ENCODE measurements around the gene RANBP17.

The RANBP17 gene

GRCh38 chr5:171205375-171205774 lies 343.6 kb downstream of the RANBP17 start:
- Mint-ChIP-seq H3K9me3 (no peaks in the 10 kb centered on the region), H3K36me3 (ENCODE audit: low read depth) (no peaks in the 10 kb centered on the region), H3K4me3 (no peak overlapping the region), H3K4me1 (ENCODE audit: low read depth) (no peaks in the 10 kb centered on the region), H3K27me3 (ENCODE audit: low read depth) (peaks cover 7% of the 10 kb centered on the region), H3K27ac (no peak overlapping the region)

DNA sequence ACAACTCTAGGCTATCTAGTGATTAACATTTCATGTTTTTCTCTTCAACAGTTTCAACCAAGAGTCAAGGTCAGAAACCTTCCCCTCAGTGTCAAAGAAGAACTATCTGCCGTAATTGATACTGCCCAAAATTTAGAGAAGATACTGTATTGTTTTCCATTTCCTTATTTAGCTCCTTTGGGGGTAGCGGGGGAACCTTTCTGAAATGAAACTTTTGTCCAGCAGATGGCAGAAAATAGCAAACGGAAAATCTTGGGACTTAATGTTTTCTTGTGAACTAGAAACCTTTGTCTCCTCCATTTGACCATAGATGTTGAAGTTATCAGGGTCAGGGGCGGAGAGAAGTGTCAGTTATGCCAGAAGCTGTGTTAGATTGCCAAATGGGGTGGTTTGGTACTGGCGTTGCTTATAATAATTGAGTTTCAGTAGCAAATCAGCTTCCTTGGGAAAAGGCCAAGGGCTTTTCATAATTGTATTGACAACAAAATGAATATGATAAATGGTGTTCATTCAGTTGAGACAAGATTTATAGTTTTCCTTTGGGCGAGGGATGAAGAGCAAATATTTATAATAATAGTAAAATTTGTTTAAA lies 345.5 kb downstream of the RANBP17 start:
- Mint-ChIP-seq H3K27me3 (ENCODE audit: low read depth) (peaks cover 7% of the 10 kb centered on the region), H3K4me1 (ENCODE audit: low read depth) (no peaks in the 10 kb centered on the region), H3K9me3 (no peaks in the 10 kb centered on the region), H3K36me3 (ENCODE audit: low read depth) (no peaks in the 10 kb centered on the region), H3K27ac (no peak overlapping the region), H3K4me3 (no peak overlapping the region)

- Mint-ChIP-seq H3K27ac (no peak overlapping the region), H3K9me3 (no peaks in the 10 kb centered on the region), H3K4me1 (ENCODE audit: low read depth) (no peaks in the 10 kb centered on the region), H3K4me3 (no peak overlapping the region), H3K27me3 (ENCODE audit: low read depth) (peaks cover 4% of the 10 kb centered on the region), H3K36me3 (ENCODE audit: low read depth) (no peaks in the 10 kb centered on the region)
These were observed 360.1 kb downstream of the RANBP17 start for GRCh38 chr5:171221916-171222315.

DNA sequence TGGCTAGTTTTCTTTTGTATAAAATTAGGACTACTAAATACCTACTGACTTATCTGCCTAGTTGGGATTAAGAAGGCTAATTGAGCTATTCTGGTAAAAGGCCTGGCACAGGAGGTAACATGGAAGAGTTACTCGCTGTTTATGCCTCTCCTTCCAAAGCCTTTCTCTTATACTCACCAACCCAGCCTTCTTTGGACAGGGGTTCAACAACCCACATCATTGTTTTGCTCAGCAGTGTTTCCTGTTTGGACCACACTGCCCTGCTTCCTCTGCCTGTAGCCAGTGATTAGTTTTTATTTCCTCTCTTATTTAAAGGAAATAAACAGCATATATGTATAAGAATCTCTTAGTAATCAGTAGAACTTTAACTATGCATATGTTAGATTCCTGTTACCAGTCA lies 362.1 kb downstream of the RANBP17 start:
- H3K27ac Mint-ChIP-seq, result no peak overlapping the region
- H3K4me3 Mint-ChIP-seq, result no peak overlapping the region

GRCh38 chr5:171226096-171226754 lies 364.4 kb downstream of the RANBP17 start:
- H3K4me3 Mint-ChIP-seq, result no peak overlapping the region
- no peaks in the 10 kb centered on the region for H3K36me3 Mint-ChIP-seq (ENCODE audit: low read depth)
- H3K4me1 Mint-ChIP-seq (ENCODE audit: low read depth), result no peaks in the 10 kb centered on the region
- no peaks in the 10 kb centered on the region for H3K9me3 Mint-ChIP-seq
- H3K27me3 Mint-ChIP-seq (ENCODE audit: low read depth), result peaks cover 4% of the 10 kb centered on the region
- no peak overlapping the region for H3K27ac Mint-ChIP-seq

More for the DNA sequence above, 362.1 kb downstream of the RANBP17 start:
- no peaks in the 10 kb centered on the region for H3K36me3 Mint-ChIP-seq (ENCODE audit: low read depth)
- H3K4me1 Mint-ChIP-seq (ENCODE audit: low read depth), result no peaks in the 10 kb centered on the region
- H3K9me3 Mint-ChIP-seq, result no peaks in the 10 kb centered on the region
- H3K27me3 Mint-ChIP-seq (ENCODE audit: low read depth), result peaks cover 4% of the 10 kb centered on the region

DNA sequence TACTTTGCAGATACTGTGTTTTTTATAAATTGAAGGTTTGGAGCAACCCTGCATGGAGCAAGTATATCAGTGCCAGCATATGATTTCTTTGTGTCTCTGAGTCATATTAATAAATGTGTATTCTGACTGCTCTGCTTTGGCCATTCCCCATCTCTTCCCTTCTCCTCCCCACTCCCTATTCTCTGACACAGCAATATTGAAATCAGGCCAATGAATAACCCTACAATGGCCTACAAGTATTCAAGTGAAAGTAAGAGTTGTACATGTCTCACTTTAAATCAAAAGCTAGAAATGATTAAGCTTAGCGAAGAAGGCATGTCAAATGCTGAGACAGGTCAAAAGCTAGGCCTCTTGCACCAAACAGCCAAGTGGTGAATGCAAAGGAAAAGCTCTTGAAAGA lies 365.0 kb downstream of the RANBP17 start:
- no peak overlapping the region for H3K4me3 Mint-ChIP-seq
- H3K27ac Mint-ChIP-seq, result no peak overlapping the region
- no peaks in the 10 kb centered on the region for H3K9me3 Mint-ChIP-seq
- H3K27me3 Mint-ChIP-seq (ENCODE audit: low read depth), result peaks cover 1% of the 10 kb centered on the region
- no peaks in the 10 kb centered on the region for H3K4me1 Mint-ChIP-seq (ENCODE audit: low read depth)
- no peaks in the 10 kb centered on the region for H3K36me3 Mint-ChIP-seq (ENCODE audit: low read depth)

GRCh38 chr5:171236651-171237050 lies 374.8 kb downstream of the RANBP17 start:
- H3K36me3 Mint-ChIP-seq (ENCODE audit: low read depth), result no peaks in the 10 kb centered on the region
- H3K9me3 Mint-ChIP-seq, result no peaks in the 10 kb centered on the region
- no peak overlapping the region for H3K4me3 Mint-ChIP-seq
- H3K27ac Mint-ChIP-seq, result no peak overlapping the region
- peaks cover 14% of the 10 kb centered on the region for H3K27me3 Mint-ChIP-seq (ENCODE audit: low read depth)
- no peaks in the 10 kb centered on the region for H3K4me1 Mint-ChIP-seq (ENCODE audit: low read depth)

- Mint-ChIP-seq H3K36me3 (ENCODE audit: low read depth) (no peaks in the 10 kb centered on the region), H3K27me3 (ENCODE audit: low read depth) (peaks cover 18% of the 10 kb centered on the region), H3K4me3 (no peak overlapping the region), H3K4me1 (ENCODE audit: low read depth) (no peaks in the 10 kb centered on the region), H3K27ac (no peak overlapping the region), H3K9me3 (no peaks in the 10 kb centered on the region)
These were observed 380.7 kb downstream of the RANBP17 start for GRCh38 chr5:171242521-171242920.

DNA sequence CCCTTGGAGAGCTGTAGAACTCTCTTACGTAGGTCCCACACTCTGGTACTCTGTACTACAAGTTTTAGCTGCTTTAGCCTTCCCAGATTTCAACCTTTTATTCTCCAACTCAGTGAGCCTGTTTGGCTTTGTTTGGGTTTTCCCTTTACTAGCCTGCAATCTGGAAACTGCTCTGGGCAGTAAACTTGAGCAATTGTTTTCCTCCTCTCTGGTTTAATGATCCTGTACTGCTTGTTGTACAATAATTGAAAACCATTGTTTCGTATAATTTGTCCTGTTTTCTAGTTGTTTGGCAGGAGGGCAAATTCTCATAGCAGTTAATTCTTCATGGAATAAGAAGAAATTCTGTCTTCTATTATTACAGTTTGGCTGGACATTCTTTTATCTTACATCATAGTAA lies 384.4 kb downstream of the RANBP17 start:
- no peak overlapping the region for H3K4me3 Mint-ChIP-seq
- peaks cover 21% of the 10 kb centered on the region for H3K9me3 Mint-ChIP-seq

DNA sequence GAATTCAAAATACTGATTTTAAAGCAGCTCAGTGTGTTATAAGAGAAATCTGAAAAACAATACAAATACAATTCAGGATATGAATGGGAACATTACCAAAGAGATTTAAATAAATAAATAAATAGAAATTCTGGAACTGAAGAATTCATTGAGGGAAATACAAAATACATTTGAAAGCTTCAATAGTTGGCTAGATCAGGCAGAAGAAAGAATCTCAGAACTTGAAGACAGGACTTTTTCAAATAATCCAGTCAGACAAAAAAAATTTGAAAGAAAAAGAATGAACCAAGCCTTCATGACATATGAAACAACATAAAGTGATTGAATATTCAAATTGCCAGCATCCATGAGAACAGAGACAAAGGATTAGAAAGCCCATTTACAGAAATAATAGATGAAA lies 387.6 kb downstream of the RANBP17 start:
- no peak overlapping the region for H3K27ac Mint-ChIP-seq
- H3K4me1 Mint-ChIP-seq (ENCODE audit: low read depth), result no peaks in the 10 kb centered on the region
- no peaks in the 10 kb centered on the region for H3K27me3 Mint-ChIP-seq (ENCODE audit: low read depth)
- no peak overlapping the region for H3K4me3 Mint-ChIP-seq
- no peaks in the 10 kb centered on the region for H3K36me3 Mint-ChIP-seq (ENCODE audit: low read depth)
- H3K9me3 Mint-ChIP-seq, result peaks cover 21% of the 10 kb centered on the region

More for the DNA sequence above, 384.4 kb downstream of the RANBP17 start:
- Mint-ChIP-seq H3K27ac (no peak overlapping the region), H3K27me3 (ENCODE audit: low read depth) (peaks cover 6% of the 10 kb centered on the region), H3K4me1 (ENCODE audit: low read depth) (no peaks in the 10 kb centered on the region), H3K36me3 (ENCODE audit: low read depth) (no peaks in the 10 kb centered on the region)

DNA sequence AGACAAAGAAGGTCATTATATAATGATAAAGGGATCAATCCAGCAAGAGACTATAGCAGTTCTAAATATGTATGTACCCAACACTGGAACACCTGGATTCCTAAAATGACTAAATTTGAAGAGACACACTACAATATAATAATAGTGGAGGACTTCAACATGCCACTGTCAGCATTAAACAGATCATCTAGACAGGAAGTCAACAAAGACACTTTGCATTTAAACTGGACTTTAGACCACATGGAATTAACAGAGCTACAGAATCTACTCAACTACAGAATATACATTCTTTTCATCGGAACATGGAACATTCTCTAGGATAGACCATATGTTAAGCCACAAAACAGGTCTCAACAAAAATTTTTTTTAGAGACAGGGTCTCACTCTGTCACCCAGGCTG lies 388.9 kb downstream of the RANBP17 start:
- no peaks in the 10 kb centered on the region for H3K27me3 Mint-ChIP-seq (ENCODE audit: low read depth)
- H3K4me3 Mint-ChIP-seq, result no peak overlapping the region
- H3K36me3 Mint-ChIP-seq (ENCODE audit: low read depth), result no peaks in the 10 kb centered on the region
- peaks cover 21% of the 10 kb centered on the region for H3K9me3 Mint-ChIP-seq
- no peak overlapping the region for H3K27ac Mint-ChIP-seq
- no peaks in the 10 kb centered on the region for H3K4me1 Mint-ChIP-seq (ENCODE audit: low read depth)

- Mint-ChIP-seq H3K36me3 (ENCODE audit: low read depth) (no peaks in the 10 kb centered on the region), H3K4me1 (ENCODE audit: low read depth) (no peaks in the 10 kb centered on the region), H3K27ac (no peak overlapping the region), H3K9me3 (peaks cover 21% of the 10 kb centered on the region), H3K27me3 (ENCODE audit: low read depth) (no peaks in the 10 kb centered on the region), H3K4me3 (no peak overlapping the region)
These were observed 389.7 kb downstream of the RANBP17 start for GRCh38 chr5:171251519-171251918.

DNA sequence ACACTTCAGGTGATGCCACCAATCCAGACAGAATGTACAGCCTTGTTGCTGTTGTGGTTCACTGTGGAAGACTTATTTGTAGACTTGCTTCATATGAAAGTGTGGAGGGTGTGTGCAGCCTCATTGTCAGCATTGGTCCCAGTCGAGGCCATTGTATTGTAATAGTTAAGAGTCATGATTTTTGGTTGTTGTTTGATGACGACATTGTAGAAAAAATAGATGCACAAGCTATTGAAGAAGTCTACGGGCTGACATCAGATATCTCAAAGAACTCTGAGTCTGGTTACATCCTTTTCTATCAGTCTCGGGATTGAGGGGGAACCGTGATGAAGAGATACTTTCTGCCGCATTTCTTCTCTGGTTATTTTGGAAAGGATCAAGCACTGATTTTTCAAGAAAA lies 390.9 kb downstream of the RANBP17 start:
- Mint-ChIP-seq H3K27me3 (ENCODE audit: low read depth) (no peaks in the 10 kb centered on the region), H3K36me3 (ENCODE audit: low read depth) (no peaks in the 10 kb centered on the region), H3K4me1 (ENCODE audit: low read depth) (no peaks in the 10 kb centered on the region), H3K4me3 (no peak overlapping the region), H3K27ac (no peak overlapping the region), H3K9me3 (peaks cover 21% of the 10 kb centered on the region)

DNA sequence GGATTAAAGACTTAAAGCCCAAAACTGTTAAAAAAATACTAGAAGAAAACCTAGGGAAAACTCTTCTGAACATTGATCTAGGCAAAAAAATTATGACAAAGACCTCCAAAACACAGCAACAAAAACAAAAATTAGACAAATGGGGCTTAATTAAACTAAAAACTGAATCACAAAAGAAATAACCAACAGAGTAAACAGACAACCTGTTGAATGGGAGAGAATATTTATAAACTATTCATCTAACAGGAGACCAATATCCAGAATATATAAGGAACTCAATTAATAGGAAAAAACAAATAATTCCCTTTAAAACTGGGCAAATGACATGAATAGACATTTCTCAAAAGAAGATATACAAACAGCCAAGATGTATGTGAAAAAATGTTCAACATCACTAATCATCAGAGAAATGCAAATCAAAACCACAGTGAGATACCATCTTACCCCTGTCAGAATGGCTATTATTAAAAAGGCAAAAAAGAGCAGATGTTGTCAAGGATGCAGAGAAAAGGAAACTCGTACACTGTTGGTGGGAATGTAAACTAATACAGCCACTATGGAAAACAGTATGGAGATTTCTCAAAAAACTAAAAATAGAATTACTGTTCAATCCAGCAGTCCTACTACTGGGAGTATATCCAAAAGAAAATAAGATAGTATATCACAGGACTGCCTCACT lies 397.1 kb downstream of the RANBP17 start:
- no peak overlapping the region for H3K27ac Mint-ChIP-seq
- H3K9me3 Mint-ChIP-seq, result no peaks in the 10 kb centered on the region
- H3K36me3 Mint-ChIP-seq (ENCODE audit: low read depth), result no peaks in the 10 kb centered on the region
- no peaks in the 10 kb centered on the region for H3K4me1 Mint-ChIP-seq (ENCODE audit: low read depth)
- peaks cover 4% of the 10 kb centered on the region for H3K27me3 Mint-ChIP-seq (ENCODE audit: low read depth)
- no peak overlapping the region for H3K4me3 Mint-ChIP-seq

DNA sequence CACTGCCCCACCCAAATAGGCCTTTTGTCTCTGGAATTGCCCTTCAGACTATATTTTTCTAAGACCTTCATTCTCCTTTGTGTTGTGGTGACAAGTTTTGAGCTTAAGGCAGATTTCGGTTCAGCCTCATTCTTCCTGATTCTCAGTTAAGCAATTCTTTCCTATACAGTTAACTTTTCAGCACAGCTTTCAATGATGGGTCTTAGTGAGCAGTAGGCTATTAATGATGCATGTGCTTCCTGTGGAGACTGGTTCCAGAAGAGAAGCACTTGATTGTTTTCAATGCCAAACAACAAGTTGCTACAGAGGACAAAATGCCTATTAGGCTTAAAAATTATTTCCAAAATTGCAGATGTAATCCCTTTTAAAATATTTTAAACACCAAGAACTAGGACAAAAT lies 399.5 kb downstream of the RANBP17 start:
- Mint-ChIP-seq H3K27me3 (ENCODE audit: low read depth) (peaks cover 4% of the 10 kb centered on the region), H3K4me3 (no peak overlapping the region), H3K9me3 (no peaks in the 10 kb centered on the region), H3K27ac (no peak overlapping the region), H3K36me3 (ENCODE audit: low read depth) (no peaks in the 10 kb centered on the region), H3K4me1 (ENCODE audit: low read depth) (peaks cover 8% of the 10 kb centered on the region)

Data from T-helper 1 cell treated with Interleukin-12 subunit alpha and Interleukin-12 subunit beta and Interleukin-4 antibody, amounts not matched to agents 30 μg/mL and 1 μg/mL, for 36 hours (primary cell).